Endothelial cell of umbilical vein (primary cell): Measurements from ENCODE around the gene PRR14. TPM values are rescaled to one million over a fixed set of nuclear protein-coding genes. Genes with fewer than 3 reads are reported as not detected.

Source experiments
- BruUV-seq: library from RNA; stranded (reverse); fragments of 400-500 nt; replicated peaks from 2 replicates; lab custom pipeline; 2021; lab: Mats Ljungman, UMichigan
- CTCF ChIA-PET: fragments of 300-600, 350-600 bp; sonication (Branson Sonifier 250); formaldehyde crosslinking; loops from one replicate; lab custom pipeline; 2021; ENCODE audit warnings: antibody characterized with exemption, inconsistent platforms; lab: Charles Lee
- POLR2A ChIA-PET: fragments of 300-600, 350-600 bp; sonication (Branson Sonifier 250); formaldehyde crosslinking; loops from one replicate; lab custom pipeline; 2021; ENCODE audit warnings: antibody characterized with exemption, inconsistent platforms; lab: Charles Lee
- DNase-seq: peaks from one replicate; pipeline ENCODE4 v3.0.0-alpha.2; 2011; ENCODE audit warnings: low read depth, low spot score
- FAIRE-seq: peaks from 2 replicates; lab custom pipeline; 2011; peaks lifted over from hg19 to GRCh38; lab: Jason Lieb, UNC
- H2AFZ ChIP-seq: 2 replicates; pipeline ENCODE4 v1.6.0; 2012; ENCODE audit warnings: low read depth, low read length, control low read depth, inconsistent platforms
- H3K27ac ChIP-seq: 2 replicates; pipeline ENCODE4 v1.5.1; 2011; ENCODE audit warnings: low read depth, mild to moderate bottlenecking, control low read depth, low read length, moderate library complexity; ENCODE audit not compliant: insufficient read depth
- H3K27me3 ChIP-seq, 2 experiments: 2 replicates each; pipeline versions ENCODE4 v1.6.0 to v1.6.1; 2011; ENCODE audit warnings: low read length in 2 of 2, mixed read lengths in 1 of 2; ENCODE audit not compliant: control insufficient read depth in 2 of 2, insufficient read depth in 2 of 2
- H3K36me3 ChIP-seq, 2 experiments: 2 replicates in 1 of 2; 3 replicates in 1 of 2; pipeline ENCODE4 v1.5.1; 2011; ENCODE audit warnings: low read length in 2 of 2, mild to moderate bottlenecking in 1 of 2, moderate library complexity in 1 of 2; ENCODE audit not compliant: control insufficient read depth in 2 of 2, insufficient read depth in 2 of 2; ENCODE audit errors: extremely low read depth in 1 of 2
- H3K4me1 ChIP-seq: 3 replicates; pipeline ENCODE4 v1.5.1; 2011; ENCODE audit warnings: mild to moderate bottlenecking, low read length; ENCODE audit not compliant: control insufficient read depth, insufficient read depth; ENCODE audit errors: extremely low read depth
- H3K4me2 ChIP-seq: 2 replicates; pipeline ENCODE4 v1.6.1; 2011; ENCODE audit warnings: low read length, control low read depth, mixed read lengths; ENCODE audit not compliant: insufficient read depth
- H3K4me3 ChIP-seq, 3 experiments: fragments of 200-600 bp in 1 of 3; sonication (generic), shearing (Covaris generic) in 1 of 3; replicated peaks in 1 of 3; 2 replicates each; pipeline ENCODE4 v1.5.1; 2011 to 2016; ENCODE audit warnings: control low read depth in 3 of 3, low read length in 3 of 3, mild to moderate bottlenecking in 2 of 3, inconsistent platforms in 1 of 3, low read depth in 1 of 3, moderate library complexity in 1 of 3; ENCODE audit not compliant: insufficient read depth in 1 of 3
- H3K79me2 ChIP-seq: 2 replicates; pipeline ENCODE4 v1.6.0; 2012; ENCODE audit warnings: low read length, inconsistent platforms; ENCODE audit not compliant: control insufficient read depth, insufficient read depth
- H3K9ac ChIP-seq: replicated peaks from 2 replicates; pipeline ENCODE3; 2011; ENCODE audit warnings: low read length, control low read depth; ENCODE audit not compliant: insufficient read depth; ENCODE audit errors: extremely low read depth
- H3K9me1 ChIP-seq: replicated peaks from 3 replicates; pipeline ENCODE4 v1.6.0; 2011; ENCODE audit warnings: mild to moderate bottlenecking, low read length; ENCODE audit not compliant: control insufficient read depth, insufficient read depth; ENCODE audit errors: extremely low read depth
- H3K9me3 ChIP-seq: replicated peaks from 2 replicates; pipeline ENCODE4 v1.5.1; 2012; ENCODE audit warnings: low read length, inconsistent platforms; ENCODE audit not compliant: control insufficient read depth, insufficient read depth
- H4K20me1 ChIP-seq: replicated peaks from 2 replicates; pipeline ENCODE3; 2011; ENCODE audit warnings: mild to moderate bottlenecking, low read length; ENCODE audit not compliant: control insufficient read depth, insufficient read depth; ENCODE audit errors: extremely low read depth
- CTCF ChIP-seq, 2 donors: IDR thresholded peaks; 1 replicate in 1 of 2; 2 replicates in 1 of 2; pipeline ENCODE4 v1.5.1; 2011; ENCODE audit warnings: low read length in 2 of 2, mild to moderate bottlenecking in 2 of 2, moderate library complexity in 2 of 2, control low read depth in 1 of 2, inconsistent platforms in 1 of 2, low read depth in 1 of 2; ENCODE audit not compliant: insufficient read depth in 1 of 2; ENCODE audit errors: extremely low read depth in 1 of 2
- EZH2 ChIP-seq: IDR thresholded peaks from 2 replicates; pipeline ENCODE4 v1.6.1; 2012; ENCODE audit warnings: borderline replicate concordance, low read depth, mild to moderate bottlenecking, moderate library complexity, low read length, inconsistent platforms; ENCODE audit not compliant: severe bottlenecking
- FOS ChIP-seq: IDR thresholded peaks from 2 replicates; pipeline ENCODE4 v1.6.1; 2011; ENCODE audit warnings: mild to moderate bottlenecking, low read length, moderate library complexity, borderline replicate concordance; ENCODE audit not compliant: insufficient read depth
- GATA2 ChIP-seq: IDR thresholded peaks from 2 replicates; pipeline ENCODE4 v1.7.0; 2011; ENCODE audit warnings: low read depth, mild to moderate bottlenecking, moderate library complexity, mixed read lengths, low read length; ENCODE audit not compliant: insufficient read length, insufficient read depth
- JUN ChIP-seq: IDR thresholded peaks from 2 replicates; pipeline ENCODE4 v1.6.1; 2011; ENCODE audit warnings: borderline replicate concordance, low read depth; ENCODE audit not compliant: insufficient read length, insufficient read depth
- MAX ChIP-seq: IDR thresholded peaks from 2 replicates; pipeline ENCODE4 v1.6.1; 2011; ENCODE audit not compliant: insufficient read depth, insufficient read length
- MYC ChIP-seq: IDR thresholded peaks from one replicate; pipeline ENCODE4 v1.6.1; 2011; ENCODE audit warnings: mild to moderate bottlenecking, low read depth, low read length
- POLR2A ChIP-seq: IDR thresholded peaks from 2 replicates; pipeline ENCODE4 v1.6.1; 2012; ENCODE audit warnings: low read depth, mild to moderate bottlenecking, control low read depth, low read length
- POLR2AphosphoS5 ChIP-seq: IDR thresholded peaks from 2 replicates; pipeline ENCODE4 v1.6.1; 2012; ENCODE audit warnings: low read depth, mild to moderate bottlenecking, control low read depth, low read length, moderate library complexity; ENCODE audit not compliant: insufficient read depth
- dilution Hi-C: fragments of 300-500 bp; cut with MboI; formaldehyde crosslinking; loops from one replicate; pipeline ENCODE4 v1.15.0; 2019; ENCODE audit warnings: low sequenced_read_pairs; ENCODE audit not compliant: extremely low pct_ligation_motif_present
- intact Hi-C: fragments of 100-400 bp; cut with micrococcal nuclease; formaldehyde crosslinking; loops from one replicate; pipeline ENCODE4 v1.10.0; 2022
- polyA plus RNA-seq, 4 experiments: library from polyadenylated mRNA; depleted of rRNA in 3 of 4; stranded (reverse) in 3 of 4; unstranded in 1 of 4; fragments of >200 nt; gene quantifications; 2 replicates each; pipeline versions ENCODE4 v1.2.1 to v1.2.3, GENCODE V29; 2011 to 2012; ENCODE audit warnings: missing spikeins in 1 of 4
- total RNA-seq: library from RNA; stranded (reverse); gene quantifications from 2 replicates; pipeline ENCODE4 v1.2.3, GENCODE V29; 2021

The PRR14 gene
- total and polyA plus RNA-seq, 2 donors (not counting 3 experiments of a cell fraction or from before 2014, with no cell fraction given): 17.0 to 70.0 TPM

GRCh38 chr16:30666681-30667080 lies 15.9 kb downstream of the PRR14 start:
- H3K9me3 ChIP-seq: no peaks in the 10 kb centered on the region
- no peaks in the 10 kb centered on the region for H3K4me1 ChIP-seq
- H3K79me2 ChIP-seq: peaks cover 23% of the 10 kb centered on the region
- no peaks in the 10 kb centered on the region for H4K20me1 ChIP-seq
- H3K4me2 ChIP-seq: no peak overlapping the region
- ChIA-PET CTCF (interaction anchor here (1.7 kb wide), 1 partner anchor 27 kb away, joined by 19 read pairs; no protein-coding TSS in a partner anchor), POLR2A (interaction anchor here (0.6 kb wide), 1 partner anchor 47 kb away, joined by 3 read pairs; no protein-coding TSS in a partner anchor)
- no peak overlapping the region for H2AFZ ChIP-seq
- H3K9me1 ChIP-seq: no peaks in the 10 kb centered on the region
- no peaks in the 10 kb centered on the region for H3K27me3 ChIP-seq
- no peak overlapping the region for H3K4me3 ChIP-seq
- no TSS peak for BruUV-seq
- TF ChIP-seq FOS (no peak), EZH2 (no peak), MYC (no peak), JUN (no peak), GATA2 (no peak), MAX (no peak), CTCF (IDR thresholded peaks at IDR 0.05; ENCODE audit: extremely low read depth in 1 of 2, insufficient read depth in 1 of 2, low read depth in 1 of 2, low read length in 2 of 2) (no peak), POLR2A (no peak), POLR2AphosphoS5 (no peak)
- no peak overlapping the region for H3K9ac ChIP-seq
- H3K36me3 ChIP-seq: peaks cover 23 to 64% of the 10 kb centered on the region in 2 experiments
- no peak for FAIRE-seq
- no peak overlapping the region for H3K27ac ChIP-seq
- dilution Hi-C loops: no loop called here
- intact Hi-C loops: no loop called here
- no peak for DNase-seq
